ENCODE results near the gene ALG6.

The ALG6 gene

DNA sequence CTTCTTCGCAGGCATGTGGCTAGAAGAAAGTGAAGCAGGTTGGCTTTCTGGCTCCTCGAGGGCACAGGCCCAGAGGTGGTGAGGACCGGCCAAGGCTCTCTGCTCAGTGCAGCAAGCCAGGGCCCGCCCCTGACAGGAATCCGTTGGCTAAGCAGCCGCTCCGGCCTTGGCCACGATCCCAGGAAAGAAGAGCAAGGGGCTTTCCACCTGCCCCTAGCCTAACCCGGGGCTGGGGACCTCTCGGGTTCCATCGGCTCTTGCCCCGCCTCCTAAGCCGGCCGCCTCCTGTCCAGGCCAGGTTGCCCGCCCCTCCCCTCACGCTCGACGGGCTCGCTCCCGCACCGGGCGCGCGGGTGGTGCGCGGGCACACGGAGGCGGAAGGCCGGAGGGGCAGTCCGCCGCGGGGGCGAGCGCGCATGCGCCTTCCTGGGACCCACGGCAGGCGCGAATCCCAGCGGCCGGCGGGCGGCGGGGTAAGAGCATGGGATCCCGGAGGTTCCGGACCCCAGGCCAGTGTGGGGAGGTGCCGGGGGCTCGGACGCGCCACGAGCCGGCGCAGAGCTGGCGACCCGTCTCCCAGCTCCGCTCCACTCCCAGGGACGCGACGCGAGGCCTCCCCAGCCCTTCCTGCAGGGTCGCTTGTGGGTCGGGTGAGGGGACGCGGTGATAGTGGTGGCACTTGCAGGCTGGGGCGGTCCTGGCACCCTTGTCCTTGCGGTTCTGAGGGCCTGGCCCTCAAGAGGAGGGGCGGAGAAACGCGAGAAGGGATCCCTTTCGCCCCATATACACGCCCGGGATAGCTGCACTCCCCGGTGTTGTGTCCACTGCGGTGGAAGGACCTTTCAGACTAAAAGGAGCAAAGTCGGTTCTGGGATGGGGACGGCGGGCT is at the start of gene ALG6:
ALG6 (plus strand) TSS at position 413 of the 889 bp plus-strand sequence. CDS start 3,351 bp downstream, outside the sequence.
- no peak for FAIRE-seq

DNA sequence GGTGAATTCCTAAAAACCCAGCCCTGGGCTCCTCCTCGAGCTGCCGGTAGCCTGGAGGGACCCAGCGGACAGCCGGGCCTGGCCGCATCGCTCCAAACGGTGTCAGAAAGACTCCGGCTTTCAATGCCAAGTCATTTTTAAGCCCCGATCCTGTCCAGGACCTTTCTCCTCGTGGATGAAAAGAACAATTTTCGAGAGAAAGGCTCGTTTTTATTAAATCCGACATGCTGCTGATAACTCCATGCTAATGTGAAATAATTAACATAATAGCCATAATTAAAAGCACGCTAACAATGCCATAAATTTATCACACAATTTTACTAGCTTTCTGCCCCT is 49.6 kb upstream of the ALG6 start:
- FAIRE-seq: no peak

DNA sequence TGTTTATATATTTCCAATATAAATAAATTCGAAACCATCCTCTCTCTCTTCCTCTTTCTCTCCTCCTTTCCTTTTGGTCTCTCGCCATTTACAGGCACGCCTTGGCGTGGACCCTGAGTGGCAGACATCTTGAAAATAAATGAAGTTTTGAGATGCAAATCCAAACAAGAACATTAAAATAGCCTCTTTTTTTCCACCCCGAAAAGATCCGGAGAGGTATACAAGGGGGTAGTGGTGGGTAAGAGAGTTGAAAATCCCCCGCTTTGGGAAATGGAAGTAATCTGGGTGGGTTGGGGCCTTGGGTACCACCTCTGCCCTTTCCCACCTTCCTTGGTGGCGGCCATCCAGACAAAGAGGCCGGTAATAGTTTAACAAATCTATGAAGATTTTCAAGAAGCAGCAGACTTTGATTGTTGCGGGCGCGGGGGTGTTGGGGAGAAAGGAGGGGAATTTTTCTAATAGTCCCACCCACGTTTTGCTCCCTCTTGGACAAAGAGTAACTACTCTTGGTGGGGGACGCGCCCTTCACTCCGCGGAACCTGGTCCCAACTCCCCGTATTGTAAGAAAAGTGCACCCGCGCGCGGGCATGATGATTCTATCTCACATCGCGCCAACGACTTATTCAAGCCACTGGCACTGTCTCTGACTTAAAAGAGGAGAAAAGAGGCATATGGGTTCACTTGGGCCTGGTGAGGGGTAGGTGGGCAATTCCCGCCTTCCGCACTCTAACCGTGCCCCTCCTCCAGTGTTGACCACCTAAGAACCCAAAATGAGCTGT is 49.0 kb upstream of the ALG6 start:
- FAIRE-seq: no peak

DNA sequence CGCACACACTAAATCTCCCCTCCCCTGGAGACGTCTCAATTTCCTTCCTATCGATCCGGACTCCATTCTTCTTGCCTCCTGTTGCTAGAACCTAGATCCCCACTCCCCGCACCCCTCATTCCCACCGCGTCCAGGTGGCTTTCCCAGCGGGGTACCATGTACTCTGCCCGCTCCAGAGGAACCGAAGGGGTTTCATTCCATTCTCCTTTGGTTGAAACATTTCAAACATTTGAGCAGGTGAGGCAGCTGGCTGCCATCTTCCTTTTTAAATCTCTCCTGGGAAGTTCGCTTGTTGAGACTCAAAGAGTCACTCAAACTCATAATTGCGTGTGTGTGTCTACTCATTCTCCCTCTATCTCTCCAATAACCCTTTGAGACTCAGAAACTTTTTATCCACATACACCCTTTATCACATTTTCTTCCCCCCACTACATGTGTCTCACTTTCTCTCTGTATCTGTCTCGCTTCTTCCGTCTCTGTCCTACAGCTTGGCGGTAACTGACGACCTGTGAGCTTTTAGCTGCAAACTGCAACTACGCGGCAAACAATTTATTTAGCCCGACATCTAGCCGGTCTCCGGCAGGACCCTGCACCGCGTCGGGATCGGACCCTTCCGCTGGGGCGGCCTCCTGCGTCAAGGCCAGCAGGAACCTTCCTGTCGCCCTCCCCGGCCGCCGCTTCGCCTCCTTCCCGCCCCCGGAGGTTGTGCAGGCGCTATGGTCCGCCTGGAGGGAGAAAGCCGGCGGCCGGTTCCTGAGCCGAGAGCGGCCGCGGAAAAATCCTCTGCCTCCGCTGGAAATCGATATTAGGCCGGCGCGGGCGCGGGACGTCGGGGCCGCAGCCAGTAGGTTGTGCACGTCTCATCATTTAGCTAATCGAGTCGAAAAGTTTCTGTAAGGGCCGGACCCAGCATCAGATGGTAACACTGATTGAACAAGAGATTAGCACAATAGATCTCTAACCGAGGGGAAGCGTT is 48.1 kb upstream of the ALG6 start:
- no peak for FAIRE-seq

DNA sequence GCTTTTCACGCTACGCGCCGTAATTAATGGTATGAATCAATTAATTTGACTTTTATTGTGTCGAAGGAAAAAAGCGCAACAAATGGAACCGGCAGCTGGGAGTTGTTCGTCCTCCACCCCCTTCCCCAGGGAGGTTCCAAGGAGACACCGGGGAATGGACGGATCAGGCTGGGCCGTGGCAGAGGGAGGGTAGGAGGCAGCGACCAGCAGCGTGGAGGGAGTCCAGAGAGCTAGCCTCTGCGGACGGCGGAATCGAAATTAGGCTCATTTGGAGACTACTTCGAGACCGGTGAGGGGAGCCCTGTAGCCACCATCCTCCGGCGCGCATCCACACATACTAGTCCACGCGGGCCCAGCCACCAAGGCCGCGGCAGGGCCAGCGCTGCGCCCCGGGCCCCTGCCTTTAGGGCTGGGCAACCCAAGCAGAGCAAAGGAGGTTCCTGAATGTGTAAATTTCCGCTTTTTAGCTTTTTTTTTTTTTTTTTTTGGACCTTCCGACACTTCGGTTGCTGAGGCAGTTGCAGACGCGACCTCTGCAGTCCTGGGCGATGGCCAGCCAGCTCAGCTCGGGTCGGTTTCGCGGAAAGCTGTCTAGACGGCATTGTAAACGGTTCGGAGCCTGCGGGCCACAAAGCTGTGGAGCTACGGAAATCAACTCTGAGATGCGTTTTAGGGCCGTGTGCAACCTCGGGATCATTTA is 47.3 kb upstream of the ALG6 start:
- FAIRE-seq: no peak

DNA sequence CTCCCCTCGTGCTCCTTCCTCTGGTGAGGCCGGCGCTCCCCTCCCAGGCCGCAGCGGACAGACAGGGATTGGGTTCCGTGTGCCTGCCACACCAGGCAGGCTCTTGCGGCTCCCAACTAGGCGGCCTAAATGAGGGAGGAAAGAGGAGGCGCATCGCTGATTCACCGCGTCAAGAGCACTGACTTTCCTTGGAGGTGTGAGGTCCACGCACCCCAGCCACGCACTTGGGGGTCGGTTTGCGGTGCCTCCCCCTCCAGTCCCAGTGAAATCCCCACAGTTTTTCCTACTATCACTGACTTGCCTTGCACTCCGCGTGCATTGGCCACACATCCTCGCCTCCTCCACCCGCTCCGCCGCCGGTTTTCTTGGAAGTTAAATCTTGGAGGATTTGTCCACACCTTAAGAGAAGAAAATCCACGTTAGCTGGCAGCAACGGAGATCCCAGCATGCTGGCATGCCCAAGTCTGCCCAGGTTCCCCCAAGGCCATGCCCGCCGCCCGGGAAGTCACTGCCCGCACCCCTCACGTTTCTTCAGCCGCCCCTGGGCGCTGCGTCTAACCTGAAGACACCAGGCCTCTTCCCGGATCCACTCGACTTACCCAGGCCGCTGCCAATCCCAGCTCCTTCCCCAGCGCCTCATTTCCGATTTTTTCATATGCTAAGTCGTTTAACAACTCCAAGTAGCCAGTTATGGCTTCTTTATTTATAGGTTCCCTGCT is 46.2 kb upstream of the ALG6 start:
- no peak for FAIRE-seq

DNA sequence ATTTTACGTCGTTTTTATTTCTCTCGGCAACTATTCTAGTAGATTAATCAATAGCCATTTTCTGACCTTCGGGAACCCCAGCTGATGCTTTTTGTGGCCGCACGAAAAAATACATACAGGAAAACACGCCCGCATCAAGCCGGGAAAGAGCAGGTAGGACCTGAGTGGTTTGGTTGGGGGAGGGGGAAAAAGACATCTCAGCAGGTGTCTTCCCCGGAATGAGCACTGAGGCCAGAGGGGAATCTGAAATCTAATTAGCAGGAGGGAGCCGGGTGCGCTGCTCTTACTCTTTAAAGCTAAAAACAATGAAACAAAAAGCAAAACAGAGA is 45.7 kb upstream of the ALG6 start:
- no peak for FAIRE-seq

DNA sequence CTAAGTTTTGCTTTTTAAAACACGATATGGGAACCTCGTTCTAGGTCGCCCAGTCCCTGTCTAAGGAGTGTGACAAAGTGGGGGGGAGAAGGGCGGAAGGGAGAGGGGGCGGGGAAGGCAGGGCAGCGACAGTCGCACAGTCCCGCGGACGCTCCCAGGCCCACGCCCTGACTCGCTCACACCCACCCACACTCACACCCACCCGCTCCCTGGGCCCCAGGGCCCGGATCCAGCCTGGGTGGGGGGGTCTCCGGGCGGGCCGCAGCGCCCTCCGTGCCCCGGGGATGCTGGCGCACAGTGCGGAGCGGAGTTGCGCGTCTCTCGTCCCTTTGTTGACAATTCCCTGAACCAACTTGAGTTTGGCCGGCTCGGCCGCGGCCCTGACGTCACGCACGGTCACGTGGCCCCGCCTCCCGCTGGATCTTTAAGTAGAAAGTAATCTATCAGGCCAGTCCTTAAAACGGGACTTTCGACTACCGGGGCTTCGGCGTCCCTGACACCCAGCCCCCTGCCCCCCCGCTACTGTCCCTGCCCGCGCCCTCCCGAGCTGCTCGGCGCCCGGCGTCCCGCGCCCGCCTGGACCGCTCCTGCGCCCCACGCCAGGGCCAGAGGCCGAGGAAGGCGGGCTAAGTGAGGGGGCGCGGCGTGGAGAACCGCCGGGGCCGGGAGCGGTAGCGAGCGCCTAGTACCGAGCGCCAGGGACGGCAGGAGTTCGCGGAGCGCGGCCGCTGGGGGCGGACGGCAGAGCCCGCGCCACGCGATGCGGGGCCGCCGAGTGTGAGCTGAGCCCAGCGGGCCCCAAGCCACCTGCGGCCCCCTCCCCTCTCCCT is 45.1 kb upstream of the ALG6 start, which contains the start of gene FOXD3:
FOXD3 (plus strand) TSS at position 454 of the 830 bp plus-strand sequence. CDS start 492 bp downstream, outside the sequence.
- no peak for FAIRE-seq

DNA sequence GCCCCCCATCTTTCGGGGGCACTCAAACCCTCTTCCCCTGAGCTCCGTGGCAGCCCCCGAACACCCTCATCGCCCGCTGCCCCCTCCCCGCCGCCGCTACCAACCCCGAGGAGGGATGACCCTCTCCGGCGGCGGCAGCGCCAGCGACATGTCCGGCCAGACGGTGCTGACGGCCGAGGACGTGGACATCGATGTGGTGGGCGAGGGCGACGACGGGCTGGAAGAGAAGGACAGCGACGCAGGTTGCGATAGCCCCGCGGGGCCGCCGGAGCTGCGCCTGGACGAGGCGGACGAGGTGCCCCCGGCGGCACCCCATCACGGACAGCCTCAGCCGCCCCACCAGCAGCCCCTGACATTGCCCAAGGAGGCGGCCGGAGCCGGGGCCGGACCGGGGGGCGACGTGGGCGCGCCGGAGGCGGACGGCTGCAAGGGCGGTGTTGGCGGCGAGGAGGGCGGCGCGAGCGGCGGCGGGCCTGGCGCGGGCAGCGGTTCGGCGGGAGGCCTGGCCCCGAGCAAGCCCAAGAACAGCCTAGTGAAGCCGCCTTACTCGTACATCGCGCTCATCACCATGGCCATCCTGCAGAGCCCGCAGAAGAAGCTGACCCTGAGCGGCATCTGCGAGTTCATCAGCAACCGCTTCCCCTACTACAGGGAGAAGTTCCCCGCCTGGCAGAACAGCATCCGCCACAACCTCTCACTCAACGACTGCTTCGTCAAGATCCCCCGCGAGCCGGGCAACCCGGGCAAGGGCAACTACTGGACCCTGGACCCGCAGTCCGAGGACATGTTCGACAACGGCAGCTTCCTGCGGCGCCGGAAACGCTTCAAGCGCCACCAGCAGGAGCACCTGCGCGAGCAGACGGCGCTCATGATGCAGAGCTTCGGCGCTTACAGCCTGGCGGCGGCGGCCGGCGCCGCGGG is 44.2 kb upstream of the ALG6 start:
- FAIRE-seq: no peak

DNA sequence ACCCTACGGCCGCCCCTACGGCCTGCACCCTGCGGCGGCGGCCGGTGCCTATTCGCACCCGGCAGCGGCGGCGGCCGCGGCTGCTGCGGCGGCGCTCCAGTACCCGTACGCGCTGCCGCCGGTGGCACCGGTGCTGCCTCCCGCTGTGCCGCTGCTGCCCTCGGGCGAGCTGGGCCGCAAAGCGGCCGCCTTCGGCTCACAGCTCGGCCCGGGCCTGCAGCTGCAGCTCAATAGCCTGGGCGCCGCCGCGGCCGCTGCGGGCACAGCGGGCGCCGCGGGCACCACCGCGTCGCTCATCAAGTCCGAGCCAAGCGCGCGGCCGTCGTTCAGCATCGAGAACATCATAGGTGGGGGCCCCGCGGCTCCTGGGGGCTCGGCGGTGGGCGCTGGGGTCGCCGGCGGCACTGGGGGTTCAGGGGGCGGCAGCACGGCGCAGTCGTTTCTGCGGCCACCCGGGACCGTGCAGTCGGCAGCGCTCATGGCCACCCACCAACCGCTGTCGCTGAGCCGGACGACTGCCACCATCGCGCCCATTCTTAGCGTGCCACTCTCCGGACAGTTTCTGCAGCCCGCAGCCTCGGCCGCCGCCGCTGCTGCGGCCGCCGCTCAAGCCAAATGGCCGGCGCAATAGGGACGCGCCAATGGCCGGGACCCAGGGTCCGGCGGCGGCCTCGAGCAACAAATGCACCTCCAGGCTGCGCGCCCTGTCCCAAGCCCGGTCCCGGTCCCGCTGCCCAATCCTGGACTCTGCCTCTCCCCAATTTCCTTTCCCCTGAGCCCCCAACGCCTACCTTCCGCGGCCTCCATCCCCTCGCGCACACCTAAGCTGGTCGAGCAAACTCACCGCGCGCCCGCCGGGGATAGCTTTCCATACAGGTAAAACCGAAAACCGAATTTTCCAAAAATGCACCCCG is 43.3 kb upstream of the ALG6 start:
- no peak for FAIRE-seq

DNA sequence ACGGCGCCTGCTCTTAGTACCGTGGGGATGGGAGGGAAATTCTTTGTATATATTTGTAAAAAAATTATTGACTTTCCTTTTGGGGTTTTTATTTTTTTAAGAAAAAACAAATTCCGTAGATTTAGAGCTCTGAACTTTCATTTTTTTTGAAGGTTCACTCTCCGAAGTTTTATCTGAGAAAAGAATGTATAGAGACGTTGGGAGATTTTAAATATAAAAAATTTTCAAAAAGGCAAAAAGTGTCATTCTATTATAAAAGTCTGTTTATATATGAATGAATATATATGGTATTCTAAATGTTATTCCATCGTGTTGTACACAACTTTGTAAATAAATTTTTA is 42.7 kb upstream of the ALG6 start:
- no peak for FAIRE-seq

DNA sequence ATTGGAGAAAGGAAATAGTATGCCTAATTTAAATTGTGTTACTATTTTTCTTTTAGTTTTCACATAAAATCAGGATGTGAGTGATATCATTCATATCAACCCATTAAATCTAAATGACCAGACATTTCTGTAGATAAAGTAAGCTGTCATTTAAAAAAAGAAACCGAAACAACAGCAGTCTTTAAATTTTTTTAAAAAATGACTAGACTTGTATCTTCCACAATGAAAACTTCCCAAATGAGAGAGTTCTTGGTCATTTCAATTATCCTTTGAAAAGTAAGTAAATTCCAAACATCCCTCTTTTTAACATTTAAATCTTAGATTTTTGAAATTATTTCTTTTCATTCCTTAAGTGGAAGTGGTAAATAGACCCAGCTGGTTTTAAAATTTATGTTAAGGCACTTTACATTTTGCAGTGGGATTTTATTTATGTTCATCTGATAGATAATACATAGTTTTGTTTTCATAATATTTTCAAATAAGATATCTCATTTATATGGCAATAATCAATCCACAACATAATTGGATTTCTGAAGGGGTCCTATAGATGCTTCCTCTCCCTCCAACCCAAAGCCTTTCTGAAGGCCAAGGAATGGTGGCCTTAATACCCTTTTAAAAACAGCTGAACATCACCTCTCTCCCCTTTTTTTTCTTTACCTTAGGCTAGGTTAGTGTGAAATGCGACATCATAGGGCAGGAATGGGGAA is 42.0 kb upstream of the ALG6 start:
- peak; percentile 37 for FAIRE-seq

DNA sequence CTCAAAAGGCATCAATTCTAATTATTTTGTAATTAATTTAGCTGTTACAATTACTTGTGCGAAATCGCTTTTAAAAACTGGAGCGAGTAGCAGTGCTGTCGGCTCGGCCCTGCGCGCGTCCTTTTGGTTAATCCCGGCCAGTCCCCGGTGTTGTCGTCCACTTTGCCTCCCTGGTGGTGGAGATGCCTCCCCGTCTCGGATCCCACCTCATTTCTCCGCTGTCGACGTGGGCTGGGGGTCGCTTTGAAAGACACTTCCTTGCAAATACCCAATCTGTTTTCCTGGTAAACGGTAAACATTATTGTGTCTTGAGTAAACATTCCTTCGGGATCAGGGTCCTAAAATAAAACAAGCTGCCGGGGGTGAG is 41.3 kb upstream of the ALG6 start:
- no peak for FAIRE-seq

DNA sequence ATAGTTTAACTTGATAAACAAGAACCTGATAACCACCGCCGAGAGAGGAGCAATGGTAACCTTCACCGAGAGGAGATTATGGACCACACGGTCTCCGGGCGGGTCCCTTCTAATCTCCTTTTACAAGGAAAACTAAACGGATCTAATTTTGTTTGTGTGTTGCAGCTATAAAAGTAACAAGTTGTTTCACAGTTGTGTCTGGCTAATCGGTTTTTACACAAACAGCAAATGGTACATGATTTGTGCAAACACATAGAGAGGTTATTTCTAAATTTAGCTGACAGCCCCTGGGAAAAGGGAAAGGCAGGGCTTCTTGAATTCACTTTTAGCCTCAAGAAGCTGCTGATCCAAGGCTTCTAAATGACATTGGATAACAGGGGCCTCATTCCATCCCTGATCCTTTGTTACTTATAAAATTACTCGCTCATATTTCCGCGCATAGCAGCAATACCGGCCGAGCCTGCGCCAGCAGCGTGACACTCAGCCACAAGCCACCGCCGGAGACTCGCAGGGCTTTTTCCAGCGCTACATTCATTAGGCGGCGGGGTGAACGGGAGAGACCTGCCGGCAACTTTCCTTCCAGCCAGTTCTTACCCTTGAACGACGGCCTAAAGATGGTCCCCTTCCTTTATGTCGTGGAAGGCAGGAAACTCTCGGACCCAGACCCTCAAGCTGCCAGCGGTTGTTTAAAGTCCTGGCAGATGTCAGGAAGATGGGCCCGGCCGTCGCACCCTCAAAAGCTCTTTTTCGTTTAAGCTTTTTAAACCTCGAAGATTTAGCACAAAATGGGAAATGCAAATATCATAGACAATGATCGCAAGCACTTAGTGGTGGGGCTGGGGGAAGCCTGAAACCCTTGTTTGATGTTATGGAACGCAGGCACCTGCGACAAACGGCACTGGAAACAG is 40.7 kb upstream of the ALG6 start:
- no peak for FAIRE-seq

DNA sequence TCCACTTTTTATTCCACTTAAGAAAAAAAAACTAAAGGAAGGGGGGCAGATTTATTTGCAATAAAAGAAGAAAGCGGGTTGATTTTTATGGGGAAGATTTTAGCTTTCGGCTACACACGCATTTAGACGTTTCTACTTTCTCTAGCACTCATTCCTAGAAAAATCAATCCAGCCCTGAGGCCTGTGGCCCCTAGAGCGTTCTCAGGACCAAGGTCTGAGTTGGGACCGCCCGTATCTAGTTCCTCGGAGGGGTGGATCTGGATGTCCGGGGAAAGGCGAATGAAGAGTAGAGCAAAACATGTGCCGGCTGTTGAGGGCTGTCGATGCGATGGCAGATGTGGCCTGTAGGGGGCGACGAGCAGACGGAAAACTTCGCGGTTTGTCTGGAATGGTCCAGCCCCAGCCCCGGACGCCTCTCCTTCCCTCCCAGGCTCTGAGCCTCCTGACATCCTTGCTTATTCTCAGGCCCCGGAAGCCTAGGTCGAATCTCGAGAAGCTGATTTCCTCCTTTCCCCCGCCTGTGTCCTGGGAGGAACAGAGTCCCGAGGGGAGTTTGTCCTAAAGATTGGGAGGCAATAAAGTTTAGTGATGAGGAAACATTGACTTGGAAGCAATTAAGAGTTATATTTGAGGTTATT is 39.9 kb upstream of the ALG6 start:
- FAIRE-seq: peak; percentile 30

DNA sequence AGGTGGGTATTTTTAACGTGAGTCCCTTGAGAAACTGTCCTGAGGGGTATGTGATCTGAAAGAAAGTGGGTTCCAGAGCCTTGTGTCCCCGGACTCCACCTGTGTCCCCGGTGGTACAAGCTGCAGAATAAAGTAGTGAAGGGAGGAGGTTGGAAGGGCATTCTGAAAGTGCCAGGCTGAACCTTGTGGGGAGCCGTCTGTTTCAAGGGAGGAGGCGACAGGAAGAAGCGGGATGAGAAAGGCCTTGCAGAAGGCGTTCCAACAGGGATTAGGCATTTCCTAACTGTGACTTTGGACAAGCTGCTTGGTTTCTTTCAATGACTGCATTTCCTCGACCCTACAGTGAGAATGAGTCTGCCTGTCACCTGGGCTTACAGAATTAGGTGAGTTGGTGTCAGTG is 39.3 kb upstream of the ALG6 start:
- no peak for FAIRE-seq

Measured in A204.1 (cell line).